IgD-negative memory B cell (primary cell): ENCODE data around the gene TFPT. TPM values are rescaled to one million over a fixed set of nuclear protein-coding genes. Genes with fewer than 3 reads are reported as not detected.
A peak's percentile ranks its signal among the peaks of the same experiment; 100 is the strongest.

Source experiments
- H3K27ac Mint-ChIP-seq, 3 donors: one replicate each; pipeline ENCODE4 v1.8.0; 2020 to 2022; ENCODE audit warnings: mild to moderate bottlenecking in 3 of 3, mixed read lengths in 3 of 3, moderate library complexity in 1 of 3
- H3K27me3 Mint-ChIP-seq: one replicate; pipeline ENCODE4 v1.8.0; 2021; ENCODE audit warnings: mixed read lengths
- H3K36me3 Mint-ChIP-seq: one replicate; pipeline ENCODE4 v1.8.0; 2020; ENCODE audit warnings: mild to moderate bottlenecking, mixed read lengths
- H3K4me1 Mint-ChIP-seq, 3 donors: one replicate each; pipeline ENCODE4 v1.8.0; 2020 to 2022; ENCODE audit warnings: mixed read lengths in 3 of 3, mild to moderate bottlenecking in 1 of 3
- H3K4me3 Mint-ChIP-seq, 4 donors: one replicate each; pipeline ENCODE4 v1.8.0; 2020 to 2022; ENCODE audit warnings: mild to moderate bottlenecking in 4 of 4, mixed read lengths in 4 of 4, moderate library complexity in 3 of 4
- H3K9me3 Mint-ChIP-seq, 3 donors: one replicate each; pipeline ENCODE4 v1.8.0; 2020 to 2021; ENCODE audit warnings: mixed read lengths in 3 of 3, mild to moderate bottlenecking in 1 of 3
- polyA plus RNA-seq: library from polyadenylated mRNA; unstranded; fragments of 300-500 nt; fragmentation: Illumina TruSeq; gene quantifications from one replicate; pipeline ENCODE4 v1.2.3, GENCODE V29; 2021

The TFPT gene
- polyA plus RNA-seq, 1 donor from 2014 or later, result 11.9 TPM

- H3K4me3 Mint-ChIP-seq, result peak overlapping the region in 2 of 4 donors; percentile 16 to 60
- H3K27me3 Mint-ChIP-seq, result peaks cover 22% of the 10 kb centered on the region
- no peaks in the 10 kb centered on the region for H3K36me3 Mint-ChIP-seq
- peaks cover 0 to 6% (median 2%) of the 10 kb centered on the region in 3 donors for H3K9me3 Mint-ChIP-seq
- H3K4me1 Mint-ChIP-seq, result peaks cover 4 to 7% (median 5%) of the 10 kb centered on the region in 3 donors
- no peak overlapping the region for H3K27ac Mint-ChIP-seq
These were observed 20.2 kb downstream of the TFPT start for GRCh38 chr19:54095136-54095858.

DNA sequence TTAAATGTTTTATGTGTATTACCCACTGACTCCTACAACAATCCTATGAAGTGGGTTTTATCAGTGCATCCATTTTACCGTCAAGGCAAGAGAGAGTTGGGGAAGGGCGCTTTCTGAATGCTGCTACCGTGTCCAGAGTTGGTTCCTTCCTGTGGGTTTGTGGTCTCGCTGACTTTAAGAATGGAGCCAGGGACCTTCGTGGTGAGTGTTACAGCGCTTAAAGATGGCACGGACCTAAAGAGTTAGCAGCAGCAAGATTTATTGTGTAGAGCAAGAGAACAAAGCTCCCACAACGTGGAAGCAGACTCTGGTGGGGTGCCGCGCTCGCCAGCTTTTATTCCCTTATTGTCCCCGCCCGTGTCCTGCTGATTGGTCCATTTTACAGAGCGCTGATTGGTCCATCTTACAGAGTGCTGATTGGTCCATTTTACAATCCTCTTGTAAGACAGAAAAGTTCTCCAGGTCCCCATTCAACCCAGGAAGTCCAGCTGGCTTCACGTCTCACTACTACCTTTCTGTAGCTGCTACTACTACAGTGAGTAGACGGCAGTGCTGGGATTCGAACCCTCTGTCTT, 20.9 kb downstream of the TFPT start:
- Mint-ChIP-seq H3K9me3 (peaks cover 0 to 6% (median 2%) of the 10 kb centered on the region in 3 donors), H3K36me3 (no peaks in the 10 kb centered on the region), H3K4me1 (peaks cover 4 to 7% (median 5%) of the 10 kb centered on the region in 3 donors), H3K27ac (peak overlapping the region in 2 of 3 donors; percentile 43 to 53), H3K4me3 (peak overlapping the region in 1 of 4 donors; percentile 70), H3K27me3 (peaks cover 22% of the 10 kb centered on the region)

- Mint-ChIP-seq H3K4me1 (no peaks in the 10 kb centered on the region), H3K27ac (no peak overlapping the region), H3K27me3 (peaks cover 2% of the 10 kb centered on the region), H3K36me3 (no peaks in the 10 kb centered on the region), H3K9me3 (peaks cover 3 to 7% (median 3%) of the 10 kb centered on the region in 3 donors), H3K4me3 (no peak overlapping the region)
These were observed 31.0 kb downstream of the TFPT start for GRCh38 chr19:54084410-54084809.

GRCh38 chr19:54081032-54081431, 34.4 kb downstream of the TFPT start, which contains the start of gene TARM1:
Gene TARM1 (minus strand): TSS chr19:54081365. CDS start chr19:54081340, 25 bp downstream.
- Mint-ChIP-seq H3K36me3 (no peaks in the 10 kb centered on the region), H3K9me3 (peaks cover 3 to 8% (median 3%) of the 10 kb centered on the region in 3 donors), H3K27me3 (peaks cover 4% of the 10 kb centered on the region), H3K4me3 (peak within 1 kb of the TSS in 1 of 4 donors; percentile 32), H3K4me1 (no peaks in the 10 kb centered on the region), H3K27ac (peak within 1 kb of the TSS in 1 of 3 donors; percentile 56)

- H3K9me3 Mint-ChIP-seq, result peaks cover 0 to 10% (median 1%) of the 10 kb centered on the region in 3 donors
- H3K4me1 Mint-ChIP-seq, result no peaks in the 10 kb centered on the region
- H3K4me3 Mint-ChIP-seq, result no peak overlapping the region
- no peaks in the 10 kb centered on the region for H3K36me3 Mint-ChIP-seq
- H3K27me3 Mint-ChIP-seq, result peaks cover 4% of the 10 kb centered on the region
- H3K27ac Mint-ChIP-seq, result peak overlapping the region in 1 of 3 donors; percentile 10
These were observed 38.1 kb downstream of the TFPT start for GRCh38 chr19:54077334-54077733.

GRCh38 chr19:54074851-54075250, 40.6 kb downstream of the TFPT start:
- H3K9me3 Mint-ChIP-seq, result peaks cover 0 to 7% (median under 1%) of the 10 kb centered on the region in 3 donors
- H3K4me3 Mint-ChIP-seq, result no peak overlapping the region
- no peaks in the 10 kb centered on the region for H3K4me1 Mint-ChIP-seq
- H3K27me3 Mint-ChIP-seq, result peaks cover 4% of the 10 kb centered on the region
- no peaks in the 10 kb centered on the region for H3K36me3 Mint-ChIP-seq
- H3K27ac Mint-ChIP-seq, result no peak overlapping the region

- H3K9me3 Mint-ChIP-seq, result peaks cover 0 to 11% (median 11%) of the 10 kb centered on the region in 3 donors
- no peak overlapping the region for H3K27ac Mint-ChIP-seq
- peaks cover 0 to 2% (median 0%) of the 10 kb centered on the region in 3 donors for H3K4me1 Mint-ChIP-seq
- H3K36me3 Mint-ChIP-seq, result no peaks in the 10 kb centered on the region
- no peak overlapping the region for H3K4me3 Mint-ChIP-seq
- H3K27me3 Mint-ChIP-seq, result no peaks in the 10 kb centered on the region
These were observed 41.6 kb downstream of the TFPT start for GRCh38 chr19:54073829-54074228.

GRCh38 chr19:54069470-54069869, 46.0 kb downstream of the TFPT start:
- H3K4me1 Mint-ChIP-seq, result peaks cover 0 to 2% (median 0%) of the 10 kb centered on the region in 3 donors
- H3K27ac Mint-ChIP-seq, result no peak overlapping the region
- H3K9me3 Mint-ChIP-seq, result peaks cover 2 to 16% (median 10%) of the 10 kb centered on the region in 3 donors
- peaks cover 2% of the 10 kb centered on the region for H3K27me3 Mint-ChIP-seq
- H3K4me3 Mint-ChIP-seq, result no peak overlapping the region
- no peaks in the 10 kb centered on the region for H3K36me3 Mint-ChIP-seq

GRCh38 chr19:54063350-54064116, 51.9 kb downstream of the TFPT start, which contains the start of gene VSTM1:
Gene VSTM1 (minus strand): TSS chr19:54063897. CDS start chr19:54063777, 120 bp downstream.
- Mint-ChIP-seq H3K27me3 (peaks cover 12% of the 10 kb centered on the region), H3K4me1 (no peaks in the 10 kb centered on the region), H3K4me3 (no peak within 1 kb of the TSS), H3K27ac (no peak within 1 kb of the TSS), H3K9me3 (peaks cover 2 to 11% (median 5%) of the 10 kb centered on the region in 3 donors), H3K36me3 (no peaks in the 10 kb centered on the region)

- H3K36me3 Mint-ChIP-seq, result no peaks in the 10 kb centered on the region
- no peak overlapping the region for H3K4me3 Mint-ChIP-seq
- H3K4me1 Mint-ChIP-seq, result no peaks in the 10 kb centered on the region
- peaks cover 12% of the 10 kb centered on the region for H3K27me3 Mint-ChIP-seq
- no peak overlapping the region for H3K27ac Mint-ChIP-seq
- peaks cover 2 to 11% (median 5%) of the 10 kb centered on the region in 3 donors for H3K9me3 Mint-ChIP-seq
These were observed 52.8 kb downstream of the TFPT start for GRCh38 chr19:54062643-54063042.

Other genes with a start within 250 kb of the TFPT start
- 47.0 TPM for gene MYADM, start 247.8 kb downstream of the TFPT start, polyA plus RNA-seq
- gene PRKCG, start 233.5 kb downstream of the TFPT start, polyA plus RNA-seq, result not detected
- not detected for gene CACNG7, start 206.4 kb downstream of the TFPT start, polyA plus RNA-seq
- gene CACNG8, start 152.7 kb downstream of the TFPT start, polyA plus RNA-seq, result not detected
- gene CACNG6, start 124.0 kb downstream of the TFPT start, polyA plus RNA-seq, result not detected
- not detected for gene VSTM1, start 51.8 kb downstream of the TFPT start, polyA plus RNA-seq
- not detected for gene TARM1, start 34.3 kb downstream of the TFPT start, polyA plus RNA-seq
- gene OSCAR, start 14.9 kb downstream of the TFPT start, polyA plus RNA-seq, result 0.40 TPM
- 458 TPM for gene NDUFA3, start 12.8 kb downstream of the TFPT start, polyA plus RNA-seq
- 70.6 TPM for gene PRPF31, start 97 bp upstream of the TFPT start, polyA plus RNA-seq
- 15.1 TPM for gene CNOT3, start 22.1 kb upstream of the TFPT start, polyA plus RNA-seq
- 15.8 TPM for gene LENG1, start 44.1 kb upstream of the TFPT start, polyA plus RNA-seq
- gene TMC4, start 57.5 kb upstream of the TFPT start, polyA plus RNA-seq, result not detected
- gene MBOAT7, start 73.9 kb upstream of the TFPT start, polyA plus RNA-seq, result 16.1 TPM
- gene TSEN34, start 75.7 kb upstream of the TFPT start, polyA plus RNA-seq, result 33.2 TPM
- gene RPS9, start 85.2 kb upstream of the TFPT start, polyA plus RNA-seq, result 1,165 TPM
- gene LILRB3, start 107.3 kb upstream of the TFPT start, polyA plus RNA-seq, result 0.16 TPM
- 0.18 TPM for gene LILRA6, start 127.1 kb upstream of the TFPT start, polyA plus RNA-seq
- not detected for gene LILRB5, start 141.6 kb upstream of the TFPT start, polyA plus RNA-seq
- 1.2 TPM for gene LILRB2, start 165.5 kb upstream of the TFPT start, polyA plus RNA-seq
- gene LILRA5, start 197.5 kb upstream of the TFPT start, polyA plus RNA-seq, result 0.59 TPM
- gene LILRA4, start 223.5 kb upstream of the TFPT start, polyA plus RNA-seq, result 6.4 TPM
- gene LAIR1, start 249.3 kb upstream of the TFPT start, polyA plus RNA-seq, result 59.1 TPM